RKO (cell line): ENCODE data around the gene DHRS12.

ENCODE experiments used
- DNase-seq: peaks from one replicate; pipeline ENCODE4 v3.0.0-alpha.2; 2016; ENCODE audit warnings: low spot score

Gene DHRS12

GRCh38 chr13:51807041-51807440 lies 3.1 kb upstream of the DHRS12 start:
- no peak for DNase-seq

DNA sequence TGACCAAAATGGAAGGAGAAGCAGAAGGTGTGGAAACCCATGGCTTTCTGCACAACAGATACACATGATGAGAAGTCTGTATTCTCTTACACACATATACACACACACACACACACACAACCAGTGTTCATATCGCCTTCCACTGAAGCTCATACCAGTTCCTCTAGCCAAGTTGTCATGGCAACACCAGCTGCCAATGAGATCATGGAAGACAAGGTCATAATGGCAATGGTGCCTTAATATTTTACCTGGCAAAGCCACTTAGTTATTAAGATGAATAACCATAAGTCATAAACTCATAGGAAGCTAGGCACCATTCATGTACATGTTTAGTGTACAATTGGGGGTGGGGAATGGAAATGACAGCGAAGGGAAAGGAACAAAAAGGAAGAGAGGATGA lies 2.6 kb upstream of the DHRS12 start:
- peak; percentile 30 for DNase-seq

DNA sequence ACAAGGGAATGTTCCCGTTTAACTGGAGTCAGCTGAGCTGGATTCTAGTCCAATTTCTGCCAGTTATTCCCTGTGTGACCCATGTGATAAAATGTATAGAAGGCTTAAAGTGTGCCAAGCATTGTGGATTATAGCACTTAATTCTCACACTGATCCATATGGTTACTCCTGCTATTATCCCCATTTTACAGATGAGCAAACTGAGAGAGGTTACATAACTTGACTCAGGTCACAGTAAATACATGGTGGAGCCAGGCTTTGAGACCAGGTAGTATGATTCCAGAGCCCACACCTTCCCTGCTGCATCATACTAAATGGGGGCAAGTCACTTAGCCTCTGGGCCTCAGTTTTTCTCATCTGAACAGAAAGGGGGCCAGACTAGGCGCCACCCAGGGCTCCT lies 2.0 kb upstream of the DHRS12 start:
- DNase-seq: no peak

DNA sequence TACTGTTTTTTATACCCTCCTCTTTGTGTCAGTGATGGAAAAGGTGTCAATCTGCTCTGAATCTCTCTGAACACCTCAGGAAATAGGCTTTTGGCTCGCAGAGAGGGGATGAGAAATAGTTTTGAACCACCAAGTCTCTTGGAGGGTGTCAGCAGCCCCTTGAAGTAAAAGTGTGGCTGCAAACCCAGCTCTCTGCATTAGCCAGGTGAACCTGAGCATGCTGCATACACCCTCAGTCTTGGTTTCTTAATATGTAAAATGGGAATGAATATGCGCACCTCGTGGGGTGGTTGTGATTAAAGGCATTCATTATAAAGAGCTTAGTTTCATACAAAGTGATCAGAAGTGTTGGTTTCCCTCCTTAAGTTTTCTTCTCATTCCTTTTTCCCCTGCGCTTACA lies 1.4 kb upstream of the DHRS12 start:
- DNase-seq: no peak

- DNase-seq: peak; percentile 8
These were observed 571 bp upstream of the DHRS12 start for GRCh38 chr13:51804295-51805172.

DNA sequence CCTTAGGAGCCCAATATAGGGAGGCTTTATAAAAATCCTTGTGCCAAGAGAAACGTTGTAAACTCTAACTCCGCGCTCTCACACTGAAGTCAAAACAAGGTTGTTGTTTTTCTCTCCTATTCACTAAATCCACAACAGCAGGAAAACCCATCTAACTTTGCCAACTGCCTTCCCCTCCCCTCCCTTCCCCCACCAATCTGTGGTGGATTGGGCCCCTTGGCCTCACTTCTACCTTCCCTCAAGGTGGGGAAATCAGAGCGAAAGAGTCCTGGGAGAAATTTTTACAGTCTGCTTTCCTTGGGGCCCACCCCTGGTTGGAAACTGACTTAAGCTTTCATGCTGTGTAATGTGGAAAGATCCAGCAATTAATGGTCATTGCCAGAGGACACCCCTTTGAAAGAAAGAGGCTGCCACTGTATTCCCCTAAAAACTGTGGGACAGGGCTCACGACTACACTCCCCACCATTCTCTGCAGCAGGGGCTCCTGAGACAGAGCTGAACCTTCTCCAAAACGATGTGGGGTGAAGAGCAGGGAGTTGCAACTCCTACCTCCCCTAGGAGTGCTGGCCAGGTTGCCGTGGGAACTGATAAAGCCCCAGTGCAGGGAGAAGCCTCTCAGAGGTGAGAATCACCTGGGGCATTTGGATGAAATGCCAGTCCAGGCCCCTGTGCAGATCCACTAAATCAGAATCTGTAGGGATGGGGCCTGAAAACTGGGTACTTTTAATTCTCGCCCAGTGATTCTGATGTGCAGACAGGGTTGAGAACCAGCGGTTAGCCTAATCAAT lies 1.1 kb downstream of the DHRS12 start:
- no peak for DNase-seq

- DNase-seq: no peak
These were observed 2.3 kb downstream of the DHRS12 start for GRCh38 chr13:51801631-51802099.

GRCh38 chr13:51800486-51800885 lies 3.5 kb downstream of the DHRS12 start:
- no peak for DNase-seq

- DNase-seq: no peak
These were observed 4.7 kb downstream of the DHRS12 start for GRCh38 chr13:51799261-51799660.

- DNase-seq: peak; percentile 62
These were observed 6.1 kb downstream of the DHRS12 start for GRCh38 chr13:51797664-51798488.

DNA sequence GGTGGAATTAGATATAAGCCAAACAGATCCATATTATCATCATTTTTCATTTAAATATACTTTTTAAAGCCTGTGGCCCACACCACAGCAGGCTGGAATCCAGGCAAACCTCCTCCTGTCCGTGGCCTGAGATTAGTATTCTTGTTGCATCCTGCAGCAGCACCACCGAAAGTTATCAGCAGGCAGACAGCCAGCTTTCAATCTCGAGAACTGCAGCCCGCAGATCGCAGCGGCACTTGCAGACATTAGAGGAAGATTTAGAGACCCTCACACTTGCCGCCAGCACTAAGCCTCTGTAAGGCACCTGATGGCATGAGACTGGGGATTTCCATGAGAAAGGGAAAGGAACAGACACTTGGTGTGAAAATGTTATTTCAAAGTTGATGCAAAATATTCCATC lies 7.4 kb downstream of the DHRS12 start:
- DNase-seq: no peak

DNA sequence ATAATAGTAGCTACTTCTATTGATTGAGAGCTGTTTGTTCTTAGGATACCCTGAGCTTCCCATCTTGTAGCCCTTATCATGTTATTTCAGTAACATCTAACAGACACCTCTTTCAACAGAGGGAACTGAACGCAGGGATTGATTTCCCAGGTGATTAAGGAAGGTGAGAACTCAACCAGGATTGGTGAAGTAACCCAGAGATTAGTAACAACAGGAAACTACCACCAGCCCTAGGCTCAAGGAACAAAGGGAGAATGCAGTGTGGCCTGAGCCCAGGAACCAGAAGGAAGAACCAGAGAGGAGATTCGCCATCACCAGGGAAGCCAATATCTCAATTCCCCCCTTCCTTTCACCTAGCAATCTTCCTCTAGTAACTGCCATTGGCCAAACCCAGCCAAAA lies 8.5 kb downstream of the DHRS12 start:
- no peak for DNase-seq

GRCh38 chr13:51794964-51795363 lies 9.0 kb downstream of the DHRS12 start:
- no peak for DNase-seq

DNA sequence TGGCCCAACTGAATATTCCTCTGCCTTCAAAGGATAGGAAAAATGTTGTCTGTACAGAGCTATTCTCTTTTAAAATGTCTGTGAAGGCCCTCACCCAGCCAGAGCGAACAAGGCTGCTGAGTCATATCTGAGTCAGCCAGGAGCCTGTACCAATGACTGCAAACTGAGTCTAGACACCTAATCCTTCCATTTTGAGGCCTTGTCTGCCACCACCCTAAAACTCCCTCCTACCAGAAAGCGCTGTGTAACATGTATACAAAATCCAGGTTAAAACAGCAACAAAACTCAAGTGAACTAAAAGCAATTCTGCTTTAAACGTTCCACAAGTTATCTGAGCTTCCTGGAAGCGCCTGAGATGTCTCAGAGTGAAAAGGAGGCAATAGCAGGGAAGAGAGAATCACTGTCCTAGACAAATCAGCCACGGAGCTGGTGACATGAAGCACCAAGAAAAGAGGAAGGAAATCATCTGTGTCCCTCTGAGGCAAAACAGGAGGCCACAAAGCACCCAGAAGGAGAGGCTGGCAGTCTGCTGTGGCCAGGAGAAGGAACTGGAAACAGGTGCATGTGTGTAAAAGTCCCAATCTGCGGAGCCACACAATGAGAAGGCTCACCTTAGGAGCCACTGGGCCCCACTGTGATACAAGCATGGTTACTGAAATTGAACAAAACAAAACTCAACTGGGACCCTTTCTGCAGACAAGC lies 10.2 kb downstream of the DHRS12 start:
- DNase-seq: peak; percentile 82

- DNase-seq: no peak
These were observed 17.3 kb downstream of the DHRS12 start for GRCh38 chr13:51786425-51787265.

DNA sequence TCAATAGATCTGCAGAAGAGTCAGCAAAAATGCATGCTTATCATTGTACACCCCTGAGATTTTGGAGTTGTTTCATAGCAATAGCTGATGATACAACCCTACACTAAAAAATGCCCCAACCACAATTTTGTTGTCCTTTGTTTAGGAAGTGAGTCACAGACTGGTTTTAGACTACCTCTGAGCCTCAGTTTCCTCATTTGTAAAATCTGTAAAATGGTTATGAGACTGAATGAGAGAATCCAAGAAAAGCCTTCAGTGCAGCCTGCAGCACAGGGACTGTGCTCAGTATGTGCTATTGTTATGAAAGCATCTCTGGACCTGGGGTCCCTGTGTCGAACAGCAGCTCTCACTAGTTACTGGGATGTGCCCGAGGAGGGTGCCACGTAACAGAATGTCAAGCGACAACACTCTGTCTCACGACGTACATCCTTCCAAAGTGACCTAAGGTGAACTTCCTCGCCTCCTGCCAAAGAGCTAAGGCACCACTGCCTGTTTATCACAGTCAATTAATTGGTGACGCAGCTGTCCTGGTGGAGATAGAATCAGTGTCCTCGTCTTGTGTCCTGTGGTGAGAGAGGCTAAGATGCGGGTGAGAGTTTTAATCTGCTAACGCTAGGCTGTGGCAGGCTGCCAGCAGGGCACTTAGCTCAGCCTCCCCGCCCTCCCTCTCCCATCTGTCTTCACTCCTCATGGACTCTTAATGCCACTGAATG lies 18.1 kb downstream of the DHRS12 start:
- DNase-seq: no peak

DNA sequence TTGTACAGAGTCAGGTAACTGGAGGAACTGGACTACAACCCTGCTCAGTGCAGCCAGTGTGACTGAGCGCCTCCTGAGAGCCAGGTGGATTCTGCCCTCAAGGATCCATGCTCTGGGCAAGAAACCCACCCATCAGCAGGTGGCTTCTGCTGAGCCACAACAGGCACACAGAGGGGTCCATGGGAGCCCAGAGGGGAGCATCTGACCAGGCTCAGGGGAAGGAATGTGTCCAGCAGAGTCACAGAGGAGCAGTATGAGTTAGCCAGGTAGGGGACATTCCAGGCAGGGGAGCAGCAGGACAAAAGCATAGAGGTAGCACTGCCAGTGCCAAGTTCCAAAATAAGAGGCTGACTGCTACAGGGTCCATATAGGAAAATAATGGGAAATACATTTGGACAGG lies 19.9 kb downstream of the DHRS12 start:
- DNase-seq: no peak

GRCh38 chr13:51783428-51784094 lies 20.4 kb downstream of the DHRS12 start:
- no peak for DNase-seq

- DNase-seq: no peak
These were observed 21.8 kb downstream of the DHRS12 start for GRCh38 chr13:51782026-51782710.
